ENCODE measurements around the gene TFE3.

The TFE3 gene

GRCh38 chrX:49043220-49043986 lies at the start of gene TFE3:
Gene TFE3 (minus strand): TSS chrX:49043357. CDS start chrX:49043226, 131 bp downstream.
- H3K27ac ChIP-seq = peak within 1 kb of the TSS; percentile 97
- TF ChIP-seq ZFX (IDR thresholded peaks at IDR 0.05) = no peak; the same call in 1 of the 2 replicates
- peak; percentile 79 for TF ChIP-seq CTCF (conservative IDR thresholded peaks at IDR 0.05)

- no peak overlapping the region for H3K27ac ChIP-seq
- TF ChIP-seq CTCF (conservative IDR thresholded peaks at IDR 0.05) (no peak), ZFX (IDR thresholded peaks at IDR 0.05) (no peak)
These were observed 46.4 kb upstream of the TFE3 start for GRCh38 chrX:49089553-49089952.

GRCh38 chrX:49082271-49082871 lies 39.2 kb upstream of the TFE3 start:
- TF ChIP-seq CTCF (conservative IDR thresholded peaks at IDR 0.05) (no peak), ZFX (IDR thresholded peaks at IDR 0.05) (no peak)
- H3K27ac ChIP-seq = no peak overlapping the region

GRCh38 chrX:49079489-49080428 lies 36.6 kb upstream of the TFE3 start, which contains the start of gene WDR45:
Gene WDR45 (minus strand): TSS chrX:49079887. CDS start chrX:49078095, 1,792 bp downstream.
- H3K27ac ChIP-seq = peak within 1 kb of the TSS; percentile 73
- no peak for TF ChIP-seq CTCF (conservative IDR thresholded peaks at IDR 0.05)
- TF ChIP-seq ZFX (IDR thresholded peaks at IDR 0.05) = peak; percentile 77

GRCh38 chrX:49077941-49078340 lies 34.8 kb upstream of the TFE3 start:
- no peak overlapping the region for H3K27ac ChIP-seq
- no peak for TF ChIP-seq CTCF (conservative IDR thresholded peaks at IDR 0.05)
- TF ChIP-seq ZFX (IDR thresholded peaks at IDR 0.05) = no peak

- no peak for TF ChIP-seq ZFX (IDR thresholded peaks at IDR 0.05)
- no peak for TF ChIP-seq CTCF (conservative IDR thresholded peaks at IDR 0.05)
- no peak overlapping the region for H3K27ac ChIP-seq
These were observed 32.2 kb upstream of the TFE3 start for GRCh38 chrX:49075347-49075746.

Data from C4-2B (cell line).